ENCODE results near the gene PDGFB.

DNA sequence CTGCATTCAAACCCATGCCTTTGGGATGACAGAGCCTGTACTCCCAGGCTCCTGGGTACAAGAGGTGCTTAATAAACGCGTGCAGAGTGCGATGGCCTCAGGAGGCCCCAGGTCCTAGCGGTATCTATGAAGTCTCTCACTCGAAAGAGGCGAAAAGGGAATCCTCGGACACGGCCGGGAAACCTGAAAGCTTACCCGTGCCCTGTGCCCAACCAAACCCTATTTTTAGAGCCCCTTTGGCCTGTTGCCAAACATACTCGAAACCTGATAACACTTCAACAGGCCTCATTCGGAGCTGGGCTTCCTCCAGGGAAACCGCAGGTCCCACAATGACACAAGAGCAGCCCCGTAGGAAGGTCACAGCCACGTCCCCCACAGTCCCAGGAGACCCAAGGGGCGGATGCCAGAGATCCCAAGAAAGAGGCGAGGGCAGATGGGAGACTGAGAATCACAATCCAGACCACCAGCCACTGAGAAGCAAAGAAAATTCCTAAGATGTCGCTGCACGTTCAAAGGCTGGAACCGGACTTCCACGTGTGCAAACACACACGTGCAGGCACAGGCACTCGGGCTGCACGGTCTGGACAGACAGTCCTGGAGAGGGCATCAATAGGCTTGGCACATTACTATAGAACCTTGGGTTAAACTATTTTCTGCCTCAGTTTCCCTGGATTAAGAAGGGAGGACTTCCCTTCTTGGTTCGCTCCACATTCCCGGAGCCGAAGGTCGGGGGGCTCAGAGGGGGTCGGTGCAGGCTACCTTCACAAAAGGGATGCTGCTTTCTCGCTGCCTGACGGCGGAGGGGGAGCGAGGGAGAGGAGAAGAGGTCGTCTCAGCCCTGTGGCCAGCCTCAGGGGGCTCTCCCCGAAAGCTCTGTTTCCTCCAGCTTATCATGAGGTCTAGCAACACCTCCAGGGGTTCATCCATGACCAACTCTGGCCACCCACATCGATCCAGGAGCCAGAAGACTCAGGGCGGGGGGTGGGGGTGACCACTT is 8.2 kb downstream of the PDGFB start:
- TF ChIP-seq, protein P1, sequence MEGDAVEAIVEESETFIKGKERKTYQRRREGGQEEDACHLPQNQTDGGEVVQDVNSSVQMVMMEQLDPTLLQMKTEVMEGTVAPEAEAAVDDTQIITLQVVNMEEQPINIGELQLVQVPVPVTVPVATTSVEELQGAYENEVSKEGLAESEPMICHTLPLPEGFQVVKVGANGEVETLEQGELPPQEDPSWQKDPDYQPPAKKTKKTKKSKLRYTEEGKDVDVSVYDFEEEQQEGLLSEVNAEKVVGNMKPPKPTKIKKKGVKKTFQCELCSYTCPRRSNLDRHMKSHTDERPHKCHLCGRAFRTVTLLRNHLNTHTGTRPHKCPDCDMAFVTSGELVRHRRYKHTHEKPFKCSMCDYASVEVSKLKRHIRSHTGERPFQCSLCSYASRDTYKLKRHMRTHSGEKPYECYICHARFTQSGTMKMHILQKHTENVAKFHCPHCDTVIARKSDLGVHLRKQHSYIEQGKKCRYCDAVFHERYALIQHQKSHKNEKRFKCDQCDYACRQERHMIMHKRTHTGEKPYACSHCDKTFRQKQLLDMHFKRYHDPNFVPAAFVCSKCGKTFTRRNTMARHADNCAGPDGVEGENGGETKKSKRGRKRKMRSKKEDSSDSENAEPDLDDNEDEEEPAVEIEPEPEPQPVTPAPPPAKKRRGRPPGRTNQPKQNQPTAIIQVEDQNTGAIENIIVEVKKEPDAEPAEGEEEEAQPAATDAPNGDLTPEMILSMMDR (IDR thresholded peaks at IDR 0.05; ENCODE audit: low read length): no peak
- TF ChIP-seq EZH2 (IDR thresholded peaks at IDR 0.05; ENCODE audit: borderline replicate concordance, low read length): no peak
